GM12875 (cell line): ENCODE results near the gene COX7A2L.

Experiments
- H3K4me3 ChIP-seq: one replicate; pipeline ENCODE4 v1.5.1; 2011; ENCODE audit warnings: low read depth, low read length, control low read depth
- TF ChIP-seq, protein P1 (sequence below): IDR thresholded peaks from 2 replicates; pipeline ENCODE4 v1.5.1; 2011; ENCODE audit warnings: low read depth, mild to moderate bottlenecking, control low read depth, inconsistent platforms, low read length, moderate library complexity, borderline replicate concordance; ENCODE audit not compliant: insufficient read depth

Gene COX7A2L

DNA sequence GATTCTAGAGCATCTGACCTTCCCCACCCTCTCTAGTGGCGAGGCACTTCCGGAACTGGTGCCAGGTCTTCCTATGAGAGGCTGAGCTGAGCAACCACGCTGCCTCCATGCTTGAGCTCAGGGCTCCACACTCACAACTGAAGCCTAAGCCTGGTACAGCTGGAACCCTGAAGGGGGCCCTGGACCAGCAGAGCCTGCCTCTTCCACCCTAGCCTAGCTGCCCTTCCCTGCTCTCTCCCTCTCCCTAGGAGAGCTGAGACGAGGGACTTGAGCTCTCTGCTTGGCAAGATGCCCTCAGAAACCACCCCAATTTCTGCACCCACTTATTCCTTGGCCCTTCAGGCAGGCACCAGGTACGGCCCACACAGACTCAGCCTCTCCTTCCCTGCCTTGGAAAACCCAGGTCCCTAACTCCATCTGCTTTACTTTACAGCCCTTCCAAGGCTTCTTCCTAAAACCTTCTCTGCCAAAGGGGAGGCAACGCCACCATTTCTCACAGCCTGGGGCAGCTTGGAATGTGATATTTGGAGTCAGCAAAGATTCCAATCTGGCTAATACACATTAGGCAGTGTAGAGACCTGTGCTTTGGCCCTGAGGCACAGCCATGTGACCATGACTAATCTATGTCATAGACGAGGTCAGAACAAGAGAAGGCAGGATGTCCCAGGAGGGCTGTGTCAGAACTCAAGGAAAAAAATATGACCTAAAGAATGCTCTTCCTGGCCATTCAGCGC is 18.8 kb downstream of the COX7A2L start:
- TF ChIP-seq, protein P1, sequence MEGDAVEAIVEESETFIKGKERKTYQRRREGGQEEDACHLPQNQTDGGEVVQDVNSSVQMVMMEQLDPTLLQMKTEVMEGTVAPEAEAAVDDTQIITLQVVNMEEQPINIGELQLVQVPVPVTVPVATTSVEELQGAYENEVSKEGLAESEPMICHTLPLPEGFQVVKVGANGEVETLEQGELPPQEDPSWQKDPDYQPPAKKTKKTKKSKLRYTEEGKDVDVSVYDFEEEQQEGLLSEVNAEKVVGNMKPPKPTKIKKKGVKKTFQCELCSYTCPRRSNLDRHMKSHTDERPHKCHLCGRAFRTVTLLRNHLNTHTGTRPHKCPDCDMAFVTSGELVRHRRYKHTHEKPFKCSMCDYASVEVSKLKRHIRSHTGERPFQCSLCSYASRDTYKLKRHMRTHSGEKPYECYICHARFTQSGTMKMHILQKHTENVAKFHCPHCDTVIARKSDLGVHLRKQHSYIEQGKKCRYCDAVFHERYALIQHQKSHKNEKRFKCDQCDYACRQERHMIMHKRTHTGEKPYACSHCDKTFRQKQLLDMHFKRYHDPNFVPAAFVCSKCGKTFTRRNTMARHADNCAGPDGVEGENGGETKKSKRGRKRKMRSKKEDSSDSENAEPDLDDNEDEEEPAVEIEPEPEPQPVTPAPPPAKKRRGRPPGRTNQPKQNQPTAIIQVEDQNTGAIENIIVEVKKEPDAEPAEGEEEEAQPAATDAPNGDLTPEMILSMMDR = no peak

DNA sequence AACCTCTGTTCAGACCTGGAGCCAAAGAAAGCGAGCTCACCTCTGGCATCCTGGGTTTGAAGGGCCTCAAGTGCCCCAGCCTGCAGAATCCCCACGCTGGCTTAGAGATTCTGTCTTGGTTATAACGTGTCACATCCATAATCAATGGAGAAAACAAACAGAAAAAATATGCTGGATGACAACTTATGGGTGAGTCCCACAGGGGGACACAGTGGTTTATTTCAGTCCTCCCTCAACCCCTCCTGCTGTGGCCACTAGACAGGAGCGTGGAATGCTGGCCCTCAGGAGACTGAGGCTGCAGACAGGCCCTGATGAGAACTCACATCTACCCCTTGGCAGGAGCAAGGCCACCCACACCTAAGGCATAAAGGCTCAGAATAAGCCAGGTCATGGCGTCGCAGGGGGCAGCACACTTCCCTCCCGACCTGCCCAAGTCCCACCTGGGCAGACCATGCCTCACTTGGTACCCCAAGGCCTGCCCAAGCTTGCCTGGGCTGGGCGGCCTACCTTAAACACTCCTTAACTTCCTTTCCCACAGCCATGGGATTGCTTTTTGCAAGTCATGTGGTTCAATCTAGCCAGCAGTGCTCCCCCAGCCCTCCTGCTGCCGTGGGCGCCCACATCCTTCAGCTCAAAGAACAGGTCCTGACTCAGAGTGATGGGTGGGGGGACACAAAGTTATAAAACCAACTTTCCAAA is 19.9 kb downstream of the COX7A2L start:
- TF ChIP-seq, protein P1 = no peak
- no peak overlapping the region for H3K4me3 ChIP-seq

More for the DNA sequence above, 18.8 kb downstream of the COX7A2L start:
- H3K4me3 ChIP-seq = no peak overlapping the region

DNA sequence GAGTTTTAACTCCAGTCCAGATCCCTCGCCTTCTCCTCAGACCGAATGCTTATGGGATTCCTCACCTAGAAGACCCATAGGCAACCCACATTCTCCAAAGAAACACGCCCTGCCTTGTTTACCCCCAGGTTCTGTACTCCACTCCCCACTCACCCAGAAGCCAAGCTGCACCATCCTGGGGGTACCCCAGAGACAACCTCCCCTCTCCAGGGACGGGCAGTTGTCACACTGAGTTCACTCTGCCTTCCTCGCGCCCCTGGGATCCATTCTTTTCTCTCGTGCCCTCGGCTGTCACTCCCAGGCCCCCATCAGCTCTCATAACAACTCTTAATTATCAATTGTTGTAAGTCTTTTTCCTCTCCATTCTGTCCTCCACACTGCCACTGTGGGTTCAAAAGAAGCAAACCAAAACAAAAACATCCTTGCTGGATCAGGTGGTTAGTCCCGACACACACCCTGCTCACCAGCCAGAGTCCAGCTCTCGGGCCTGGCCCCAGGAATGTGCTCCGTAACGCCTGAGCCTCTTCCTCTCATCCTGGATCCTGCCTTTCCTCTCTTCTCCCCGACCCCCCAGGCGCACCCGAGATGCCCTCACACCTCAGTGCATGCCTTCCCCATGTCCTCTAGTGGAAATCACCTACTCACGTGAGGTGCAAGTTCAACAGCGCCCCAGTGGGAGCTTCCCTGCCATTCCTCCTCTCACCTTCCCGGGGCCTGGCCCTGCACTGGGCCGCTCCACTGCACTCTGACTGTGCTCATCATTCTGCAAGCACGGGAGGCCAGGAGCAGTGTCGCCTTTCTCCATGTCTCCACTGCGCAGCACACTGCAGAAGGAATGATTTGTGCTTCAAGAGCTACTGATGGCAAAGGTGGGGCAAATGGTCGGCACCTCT is 20.7 kb downstream of the COX7A2L start:
- TF ChIP-seq, protein P1 = no peak
- H3K4me3 ChIP-seq = no peak overlapping the region

DNA sequence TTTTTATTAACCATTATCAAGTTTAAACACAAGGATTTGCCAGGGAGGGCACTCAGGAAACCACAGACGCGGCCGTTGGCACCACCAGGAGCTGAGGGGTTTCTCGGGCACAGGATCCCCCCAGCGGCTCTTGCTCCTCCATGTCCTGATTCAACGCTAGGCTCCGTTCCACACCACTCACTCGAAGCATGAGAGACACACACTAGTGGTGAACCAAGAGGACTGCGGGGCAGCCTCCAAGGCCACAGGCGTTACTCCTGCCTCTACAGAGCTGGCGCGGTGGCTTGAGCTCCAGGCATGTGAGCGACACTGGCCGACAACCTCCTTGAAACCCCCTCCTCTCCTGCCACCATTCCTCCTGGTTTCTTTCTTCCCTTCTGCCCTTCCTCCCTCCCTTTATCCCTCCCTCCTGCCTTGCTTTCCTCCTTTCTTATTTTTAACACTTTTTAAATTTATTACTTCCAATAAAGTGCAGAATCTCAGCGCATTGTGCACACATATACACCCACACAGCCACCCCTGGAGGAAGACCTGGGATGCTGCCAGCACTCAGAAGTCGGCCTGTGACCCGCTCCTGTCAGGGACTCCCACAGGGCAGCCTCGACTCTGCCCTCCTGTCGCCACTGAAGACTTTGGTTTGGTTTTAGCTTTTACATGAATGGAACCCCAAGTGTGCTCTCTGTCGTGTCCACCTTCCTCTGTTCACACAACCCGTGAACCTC is 21.7 kb downstream of the COX7A2L start:
- TF ChIP-seq, protein P1 = no peak

DNA sequence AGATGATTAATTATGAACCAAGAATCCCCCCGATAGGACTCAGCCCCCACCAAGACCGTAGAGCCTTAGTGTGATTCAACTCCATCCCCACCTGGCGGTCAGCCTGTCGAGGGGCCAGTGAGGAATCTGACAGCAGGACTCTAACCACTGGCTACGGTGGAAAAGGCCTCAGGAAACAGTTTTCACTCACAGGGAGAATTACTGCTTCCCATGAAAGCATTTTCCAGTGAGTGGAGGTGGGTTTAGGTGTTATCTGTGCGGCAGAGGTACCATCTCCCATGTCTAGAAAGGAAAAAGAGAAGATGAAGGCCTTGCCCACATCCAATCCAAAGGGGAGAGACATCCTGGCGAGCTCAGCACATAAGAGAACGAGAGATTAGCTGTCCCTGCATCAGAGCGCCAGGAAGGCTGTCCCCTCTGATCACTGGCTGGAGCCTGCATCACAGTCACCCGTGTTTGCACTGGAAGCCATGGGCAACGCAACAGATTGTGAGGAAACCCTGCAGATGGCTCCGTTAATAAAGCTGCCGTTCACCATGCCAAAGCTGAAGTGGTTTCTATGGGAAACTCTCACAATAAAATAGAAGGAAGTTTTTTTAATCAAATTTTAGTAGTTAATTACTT is 22.3 kb downstream of the COX7A2L start:
- no peak overlapping the region for H3K4me3 ChIP-seq
- TF ChIP-seq, protein P1 = no peak

More for the DNA sequence above, 21.7 kb downstream of the COX7A2L start:
- no peak overlapping the region for H3K4me3 ChIP-seq
